HG03457 (cell line): ENCODE data around the gene CEP290.
A peak's percentile ranks its signal among the peaks of the same experiment; 100 is the strongest.
"Not testable (repeated sequence)": the region's sequence is repeated elsewhere in the genome, so short reads cannot be mapped to it uniquely, and the experiment has no call there.

Experiments used
- ATAC-seq: cut with Tn5 transposase; IDR thresholded peaks from one replicate; pipeline ENCODE4 v1.9.1; 2021; ENCODE audit warnings: moderate number of reproducible peaks; ENCODE audit not compliant: unreplicated experiment

CEP290 gene

GRCh38 chr12:88057994-88058718 is 83.7 kb downstream of the CEP290 start:
- no peak for ATAC-seq

- ATAC-seq, result no peak
Measured at GRCh38 chr12:88056571-88056970, 85.3 kb downstream of the CEP290 start.

- ATAC-seq, result no peak
Measured at GRCh38 chr12:88052686-88053085, 89.2 kb downstream of the CEP290 start.

GRCh38 chr12:88044035-88044434 is 97.9 kb downstream of the CEP290 start:
- no peak for ATAC-seq

GRCh38 chr12:88037770-88038169 is 104.1 kb downstream of the CEP290 start:
- ATAC-seq, result no peak

GRCh38 chr12:88036353-88036965 is 105.4 kb downstream of the CEP290 start:
- ATAC-seq, result no peak

- peak; percentile 14 for ATAC-seq
Measured at GRCh38 chr12:88035907-88036289, 106.0 kb downstream of the CEP290 start.

GRCh38 chr12:88035271-88035906 is 106.5 kb downstream of the CEP290 start:
- peak; percentile 100 for ATAC-seq

- ATAC-seq, result not testable (repeated sequence)
Measured at GRCh38 chr12:88031161-88031560, 110.7 kb downstream of the CEP290 start.

- ATAC-seq, result no peak
Measured at GRCh38 chr12:88029093-88029665, 112.7 kb downstream of the CEP290 start, which contains the start of gene C12orf50. C12orf50 (minus strand) TSS chr12:88029401; CDS start chr12:88026962, 2,439 bp downstream.

- ATAC-seq, result no peak
Measured at GRCh38 chr12:88026196-88026595, 115.7 kb downstream of the CEP290 start.

- ATAC-seq, result no peak
Measured at GRCh38 chr12:88017964-88018363, 123.9 kb downstream of the CEP290 start.

- ATAC-seq, result no peak
Measured at GRCh38 chr12:88015825-88016224, 126.1 kb downstream of the CEP290 start.

GRCh38 chr12:88011755-88012154 is 130.1 kb downstream of the CEP290 start:
- no peak for ATAC-seq

GRCh38 chr12:88006351-88006750 is 135.5 kb downstream of the CEP290 start:
- ATAC-seq, result no peak

- no peak for ATAC-seq
Measured at GRCh38 chr12:88001327-88001726, 140.6 kb downstream of the CEP290 start.
